ENCODE data around the gene CLDN2. TPM values are rescaled to one million over a fixed set of nuclear protein-coding genes. Genes with fewer than 3 reads are reported as not detected.

CLDN2 gene
- total and polyA plus RNA-seq, 10 of the 15 experiments (the other 5 are each of a cell fraction or from before 2014, with no cell fraction given), result 0.06 TPM; not detected in 9

- ATAC-seq, result no peak
- POLR2A ChIA-PET, result no interaction called here
- SMC1A ChIA-PET (ENCODE audit: uncharacterized antibody, unreplicated experiment), result interaction anchor here (0.6 to 1.8 kb wide), 5 partner anchors 7 to 1710 kb away, joined by 3 to 4 read pairs (median 3); partner anchors contain the start of gene TSC22D3
- H3K36me3 ChIP-seq (ENCODE audit: control insufficient read depth in 2 of 2, insufficient read depth in 2 of 2, low read length in 1 of 2), result no peaks in the 10 kb centered on the region
- no peak overlapping the region for H3K4me2 ChIP-seq (ENCODE audit: control insufficient read depth, insufficient read depth)
- no peaks in the 10 kb centered on the region for H3K79me2 ChIP-seq (ENCODE audit: control insufficient read depth, insufficient read depth, low read length)
- DNase-seq (ENCODE audit: low read depth, low spot score), result no peak
- in situ Hi-C loops (cut with MboI), result no loop called here
- 16% methylated on average over 1 of the region's 1 CpG for WGBS (ENCODE audit: insufficient coverage, insufficient replicate concordance, low lambda C conversion rate, missing lambda C conversion rate)
- RAD21 ChIA-PET (ENCODE audit: unreplicated experiment), result interaction anchor here (2.4 kb wide), 1 partner anchor 23 kb away, joined by 10 read pairs; no protein-coding TSS in a partner anchor
- H4K20me1 ChIP-seq (ENCODE audit: control insufficient read depth, insufficient read depth), result no peaks in the 10 kb centered on the region
- H3K9ac ChIP-seq (ENCODE audit: control insufficient read depth, insufficient read depth, low read length), result no peak overlapping the region
- no peak overlapping the region for H3K4me3 ChIP-seq
- intact Hi-C loops (cut with micrococcal nuclease; ENCODE audit: unreplicated experiment), result no loop called here
- H2AFZ ChIP-seq (ENCODE audit: control insufficient read depth, low read depth, low read length), result no peak overlapping the region
- BruUV-seq (replicated peaks), result no TSS peak
- no peak for FAIRE-seq
- no peaks in the 10 kb centered on the region for H3K4me1 ChIP-seq (ENCODE audit: control insufficient read depth, insufficient read depth, low read length)
- no peaks in the 10 kb centered on the region for H3K27me3 ChIP-seq (replicated peaks in 1 of 2; ENCODE audit: control insufficient read depth in 2 of 2, insufficient read depth in 2 of 2, low read length in 1 of 2)
- H3K27ac ChIP-seq (ENCODE audit: control insufficient read depth, insufficient read depth), result no peak overlapping the region
- CTCF ChIA-PET, result interaction anchor here (0.6 to 3.5 kb wide), 8 partner anchors 9 to 901 kb away, joined by 3 to 16 read pairs (median 8); no protein-coding TSS in a partner anchor
- H3K9me3 ChIP-seq (replicated peaks; ENCODE audit: control insufficient read depth, insufficient read depth, low read length), result no peaks in the 10 kb centered on the region
- TF ChIP-seq MTA3 (IDR thresholded peaks at IDR 0.05; ENCODE audit: borderline replicate concordance, low read length), result no peak
- TF ChIP-seq PBX3 (IDR thresholded peaks at IDR 0.05; ENCODE audit: insufficient replicate concordance, low read depth, low read length), result no peak
- TF ChIP-seq SIN3A (IDR thresholded peaks at IDR 0.05; ENCODE audit: low read depth, low read length), result no peak
- no peak for TF ChIP-seq BRCA1 (IDR thresholded peaks at IDR 0.05; ENCODE audit: low read depth, low read length)
- TF ChIP-seq MEF2A (IDR thresholded peaks at IDR 0.05; ENCODE audit: insufficient read depth, low read depth, low read length), result no peak
- TF ChIP-seq NFYA (IDR thresholded peaks at IDR 0.05; ENCODE audit: borderline replicate concordance, low read depth, low read length), result no peak
- no peak for TF ChIP-seq BCLAF1 (IDR thresholded peaks at IDR 0.05)
- TF ChIP-seq PKNOX1 (IDR thresholded peaks at IDR 0.05), result no peak
- TF ChIP-seq IRF3 (IDR thresholded peaks at IDR 0.05), result no peak
- TF ChIP-seq SMARCA5 (IDR thresholded peaks at IDR 0.05), result no peak
- no peak for TF ChIP-seq CBX3 (IDR thresholded peaks at IDR 0.05; ENCODE audit: borderline replicate concordance, low read depth)
- TF ChIP-seq GATAD2B (conservative IDR thresholded peaks at IDR 0.05; ENCODE audit: low read depth), result no peak
- no peak for TF ChIP-seq CREM (IDR thresholded peaks at IDR 0.05; ENCODE audit: low read depth)
- TF ChIP-seq BCL3 (IDR thresholded peaks at IDR 0.05; ENCODE audit: borderline replicate concordance, insufficient read depth, low read depth, low read length, poor library complexity, severe bottlenecking), result no peak
- TF ChIP-seq SUPT20H (IDR thresholded peaks at IDR 0.05; ENCODE audit: borderline replicate concordance, control insufficient read depth, low read depth, low read length), result no peak
- no peak for TF ChIP-seq KLF5 (IDR thresholded peaks at IDR 0.05; ENCODE audit: partially characterized antibody)
- no peak for TF ChIP-seq TCF7 (IDR thresholded peaks at IDR 0.05; ENCODE audit: borderline replicate concordance)
Measured at GRCh38 chrX:106875151-106875550, 45.1 kb upstream of the CLDN2 start.
